Transverse colon (tissue), 4 donors: ENCODE data around the gene SLC7A8. TPM values are rescaled to one million over a fixed set of nuclear protein-coding genes. Genes with fewer than 3 reads are reported as not detected.

Source experiments
- DNase-seq: peaks from one replicate; pipeline ENCODE4 v3.0.0-alpha.2; 2019
- H3K27ac ChIP-seq, 4 donors: fragments of 200-600 bp; sonication (generic); 2 replicates each; pipeline ENCODE4 v1.5.1; 2016 to 2018; ENCODE audit warnings: inconsistent platforms in 4 of 4
- H3K27me3 ChIP-seq: fragments of 200-600 bp; sonication (generic); 2 replicates; pipeline ENCODE4 v1.5.1; 2017; ENCODE audit warnings: inconsistent platforms
- H3K36me3 ChIP-seq, 4 donors: fragments of 200-600 bp; sonication (generic); 2 replicates each; pipeline ENCODE4 v1.5.1; 2017 to 2019; ENCODE audit warnings: inconsistent platforms in 4 of 4
- H3K4me1 ChIP-seq, 4 donors: fragments of 200-600 bp; sonication (generic); 2 replicates each; pipeline ENCODE4 v1.5.1; 2017 to 2020; ENCODE audit warnings: inconsistent platforms in 4 of 4
- H3K4me3 ChIP-seq, 4 donors: fragments of 200-600 bp; sonication (generic); 1 replicate in 1 of 4; 2 replicates in 3 of 4; pipeline versions ENCODE4 v1.5.1 to v1.6.1; 2017 to 2019; ENCODE audit warnings: inconsistent platforms in 4 of 4
- H3K9me3 ChIP-seq, 2 donors: fragments of 200-600 bp; sonication (generic); 2 replicates each; pipeline ENCODE4 v1.5.1; 2017 to 2019; ENCODE audit warnings: inconsistent platforms in 2 of 2
- CTCF ChIP-seq, 5 experiments: fragments of 200-600 bp in 3 of 5; fragments of 450-650 bp in 2 of 5; sonication (generic) in 3 of 5; IDR thresholded peaks; 1 replicate in 2 of 5; 2 replicates in 3 of 5; pipeline ENCODE4 v1.5.1; 2016 to 2017; ENCODE audit warnings: antibody characterized with exemption in 5 of 5, inconsistent platforms in 3 of 5, mild to moderate bottlenecking in 2 of 5, moderate library complexity in 1 of 5
- EP300 ChIP-seq: sonication (generic); formaldehyde crosslinking; IDR thresholded peaks from one replicate; pipeline ENCODE4 v1.6.1; 2017; ENCODE audit warnings: antibody characterized with exemption, low read depth
- POLR2A ChIP-seq: fragments of 450-650 bp; IDR thresholded peaks from one replicate; pipeline ENCODE4 v1.6.1; 2016; ENCODE audit warnings: antibody characterized with exemption, mild to moderate bottlenecking, moderate library complexity
- POLR2AphosphoS5 ChIP-seq, 3 donors: sonication (generic); formaldehyde crosslinking; IDR thresholded peaks; one replicate each; pipeline ENCODE4 v1.6.1; 2016; ENCODE audit warnings: antibody characterized with exemption in 3 of 3
- WGBS, 2 donors: methylation state at CpG; one replicate each; pipeline ENCODE4 v1.1.5; 2018; ENCODE audit warnings: low coverage in 1 of 2; 5-methylcytosine and 5-hydroxymethylcytosine counted together
- in situ Hi-C, 4 donors: fragments of 200-750 bp; cut with MboI; loops; one replicate each; pipeline versions ENCODE4 v1.15.0 to v1.15.1; 2017; ENCODE audit warnings: low sequenced_read_pairs in 3 of 4, low pct_ligation_motif_present in 1 of 4, low pct_unique_long_range_greater_than_20kb in 1 of 4
- intact Hi-C: fragments of 100-400 bp; cut with DNase I; formaldehyde crosslinking; loops from one replicate; pipeline ENCODE4 v1.15.1; 2023; ENCODE audit warnings: low total_unique reads
- total RNA-seq, 4 donors: library from RNA; depleted of rRNA; stranded (reverse); fragments of >200 nt; gene quantifications; one replicate each; pipeline ENCODE4 v1.1.0, GENCODE V29; 2016

Gene SLC7A8
- total RNA-seq, 4 donors from 2014 or later, result 5.2 to 29.1 (median 14.2) TPM

GRCh38 chr14:23171222-23171975, 12.1 kb downstream of the SLC7A8 start:
- Histone ChIP-seq H3K27ac (no peak overlapping the region), H3K9me3 (no peaks in the 10 kb centered on the region), H3K27me3 (no peaks in the 10 kb centered on the region), H3K4me1 (peaks cover 14 to 42% (median 28%) of the 10 kb centered on the region in 4 donors), H3K36me3 (no peaks in the 10 kb centered on the region), H3K4me3 (no peak overlapping the region)
- in situ Hi-C loops (no loop called here), intact Hi-C loops (no loop called here)
- no peak for DNase-seq
- TF ChIP-seq CTCF (IDR thresholded peaks at IDR 0.05), result no peak
- TF ChIP-seq EP300, result no peak
- TF ChIP-seq POLR2A, result no peak
- TF ChIP-seq POLR2AphosphoS5 (IDR thresholded peaks at IDR 0.05), result no peak
- WGBS, 2 donors, result 72 to 96% methylated on average over 3 to 8 of the region's 8 CpGs

GRCh38 chr14:23169622-23170021, 13.8 kb downstream of the SLC7A8 start:
- 88 to 100% methylated on average over 2 to 6 of the region's 6 CpGs for WGBS, 2 donors
- in situ Hi-C loops (no loop called here), intact Hi-C loops (no loop called here)
- no peak overlapping the region for H3K27ac ChIP-seq
- no peaks in the 10 kb centered on the region for H3K9me3 ChIP-seq
- peaks cover 14 to 40% (median 29%) of the 10 kb centered on the region in 4 donors for H3K4me1 ChIP-seq
- DNase-seq, result no peak
- no peaks in the 10 kb centered on the region for H3K36me3 ChIP-seq
- no peaks in the 10 kb centered on the region for H3K27me3 ChIP-seq
- H3K4me3 ChIP-seq, result no peak overlapping the region
- TF ChIP-seq CTCF (IDR thresholded peaks at IDR 0.05), result no peak
- no peak for TF ChIP-seq POLR2A
- no peak for TF ChIP-seq POLR2AphosphoS5 (IDR thresholded peaks at IDR 0.05)
- no peak for TF ChIP-seq EP300

- Histone ChIP-seq H3K27me3 (no peaks in the 10 kb centered on the region), H3K27ac (peak overlapping the region; percentile 60 to 78 (median 74)), H3K36me3 (no peaks in the 10 kb centered on the region), H3K4me1 (peaks cover 14 to 40% (median 29%) of the 10 kb centered on the region in 4 donors), H3K9me3 (no peaks in the 10 kb centered on the region), H3K4me3 (no peak overlapping the region)
- in situ Hi-C loops, result no loop called here
- intact Hi-C loops, result no loop called here
- 13 to 27% methylated on average over 1 to 2 of the region's 2 CpGs for WGBS, 2 donors
- TF ChIP-seq POLR2AphosphoS5 (IDR thresholded peaks at IDR 0.05), result peak; percentile 60 to 85 (median 79)
- TF ChIP-seq EP300, result peak; percentile 69
- no peak for TF ChIP-seq POLR2A
- no peak for DNase-seq
Measured at GRCh38 chr14:23168246-23168645, 15.2 kb downstream of the SLC7A8 start.

- no peak for DNase-seq
- TF ChIP-seq POLR2A (no peak), EP300 (no peak), CTCF (IDR thresholded peaks at IDR 0.05) (no peak), POLR2AphosphoS5 (IDR thresholded peaks at IDR 0.05) (no peak)
- peak overlapping the region; percentile 60 to 78 (median 74) for H3K27ac ChIP-seq
- H3K9me3 ChIP-seq, result no peaks in the 10 kb centered on the region
- in situ Hi-C loops, result no loop called here
- intact Hi-C loops, result no loop called here
- no peaks in the 10 kb centered on the region for H3K27me3 ChIP-seq
- 56 to 69% methylated on average over 1 to 9 of the region's 9 CpGs for WGBS, 2 donors
- peaks cover 14 to 44% (median 30%) of the 10 kb centered on the region in 4 donors for H3K4me1 ChIP-seq
- H3K4me3 ChIP-seq, result no peak overlapping the region
- no peaks in the 10 kb centered on the region for H3K36me3 ChIP-seq
Measured at GRCh38 chr14:23167116-23167847, 16.2 kb downstream of the SLC7A8 start.
